ENCODE measurements around the gene CEP20.

The CEP20 gene

GRCh38 chr16:15897121-15897780, 8.8 kb upstream of the CEP20 start:
- FAIRE-seq = no peak

GRCh38 chr16:15894571-15895374, 6.4 kb upstream of the CEP20 start:
- FAIRE-seq = no peak

GRCh38 chr16:15891508-15891907, 3.1 kb upstream of the CEP20 start:
- FAIRE-seq = no peak

GRCh38 chr16:15887283-15887682, 1.1 kb downstream of the CEP20 start:
- FAIRE-seq = no peak

- FAIRE-seq = no peak
Measured at GRCh38 chr16:15886078-15886477, 2.3 kb downstream of the CEP20 start.

- FAIRE-seq = no peak
Measured at GRCh38 chr16:15885560-15886001, 2.8 kb downstream of the CEP20 start.

GRCh38 chr16:15882563-15882962, 5.8 kb downstream of the CEP20 start:
- FAIRE-seq = no peak

- FAIRE-seq = no peak
Measured at GRCh38 chr16:15881794-15882379, 6.5 kb downstream of the CEP20 start.

GRCh38 chr16:15880434-15881308, 7.7 kb downstream of the CEP20 start:
- FAIRE-seq = no peak

GRCh38 chr16:15879255-15879811, 9.1 kb downstream of the CEP20 start:
- FAIRE-seq = no peak

- no peak for FAIRE-seq
Measured at GRCh38 chr16:15876503-15876902, 11.9 kb downstream of the CEP20 start.

GRCh38 chr16:15874745-15875314, 13.6 kb downstream of the CEP20 start:
- no peak for FAIRE-seq

GRCh38 chr16:15873737-15874136, 14.7 kb downstream of the CEP20 start:
- no peak for FAIRE-seq

GRCh38 chr16:15873301-15873700, 15.1 kb downstream of the CEP20 start:
- FAIRE-seq = no peak

GRCh38 chr16:15870011-15870410, 18.4 kb downstream of the CEP20 start:
- FAIRE-seq = no peak

- no peak for FAIRE-seq
Measured at GRCh38 chr16:15866451-15866850, 22.0 kb downstream of the CEP20 start.

GRCh38 chr16:15865742-15866141, 22.7 kb downstream of the CEP20 start:
- no peak for FAIRE-seq

GRCh38 chr16:15864939-15865338, 23.5 kb downstream of the CEP20 start:
- no peak for FAIRE-seq

- FAIRE-seq = no peak
Measured at GRCh38 chr16:15861996-15862395, 26.4 kb downstream of the CEP20 start.

- no peak for FAIRE-seq
Measured at GRCh38 chr16:15858921-15859668, 29.3 kb downstream of the CEP20 start.

GRCh38 chr16:15857724-15858560, 30.5 kb downstream of the CEP20 start:
- no peak for FAIRE-seq
